ENCODE measurements around the gene PPY.

PPY gene, protein sequence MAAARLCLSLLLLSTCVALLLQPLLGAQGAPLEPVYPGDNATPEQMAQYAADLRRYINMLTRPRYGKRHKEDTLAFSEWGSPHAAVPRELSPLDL

GRCh38 chr17:43942051-43942685 lies at the start of gene PPY:
TSS of gene PPY (minus strand) at chr17:43942476. CDS start at chr17:43941654, 822 bp downstream.
- no peak for DNase-seq
- TF ChIP-seq POLR2A (IDR thresholded peaks at IDR 0.05; ENCODE audit: low read length): no peak

GRCh38 chr17:43988301-43988700 lies 46.0 kb upstream of the PPY start:
- TF ChIP-seq POLR2A (IDR thresholded peaks at IDR 0.05; ENCODE audit: low read length) (no peak), GATA1 (IDR thresholded peaks at IDR 0.05; ENCODE audit: low read depth, low read length) (no peak)
- DNase-seq: no peak

- no peak for TF ChIP-seq POLR2A (IDR thresholded peaks at IDR 0.05; ENCODE audit: low read length)
- TF ChIP-seq GATA1 (IDR thresholded peaks at IDR 0.05; ENCODE audit: low read depth, low read length): no peak
- no peak for DNase-seq
These were observed 45.1 kb upstream of the PPY start for GRCh38 chr17:43987131-43988021.

DNA sequence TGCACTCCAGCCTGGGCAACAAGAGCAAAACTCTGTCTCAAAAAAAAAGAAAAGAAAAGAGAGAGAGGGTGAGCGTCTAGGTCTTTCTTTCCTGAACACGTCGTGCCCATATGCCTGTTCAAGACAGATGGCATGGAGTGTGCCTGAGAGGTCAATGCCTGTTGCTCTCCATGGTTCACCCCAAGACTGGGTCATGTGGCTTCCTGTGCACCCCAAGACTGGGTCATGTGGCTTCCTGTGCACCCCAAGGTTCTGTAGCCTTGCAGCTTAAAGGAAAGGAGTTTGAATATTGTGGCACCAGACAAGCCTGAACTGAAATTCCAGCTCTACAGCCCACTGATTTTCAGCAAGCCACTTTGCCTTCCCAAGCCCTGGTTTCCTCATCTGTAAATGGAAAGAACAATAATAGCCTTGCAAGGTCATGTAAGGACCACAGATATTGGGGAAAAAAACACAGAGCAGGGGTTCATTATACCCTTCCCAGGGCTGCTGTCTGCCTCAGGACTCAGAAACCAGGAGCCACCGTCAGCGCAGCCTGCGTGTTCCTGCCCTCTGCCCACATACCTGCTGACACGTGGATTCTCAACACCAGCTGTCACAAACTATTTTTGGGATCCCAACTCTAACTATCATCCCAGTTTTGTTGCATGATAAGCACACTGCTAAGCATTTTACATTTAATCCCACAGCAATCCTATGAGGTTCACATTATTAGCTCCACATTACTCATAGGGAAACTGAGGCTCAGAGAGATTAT lies 44.1 kb upstream of the PPY start:
- no peak for TF ChIP-seq GATA1 (IDR thresholded peaks at IDR 0.05; ENCODE audit: low read depth, low read length)
- TF ChIP-seq POLR2A (IDR thresholded peaks at IDR 0.05; ENCODE audit: low read length): no peak
- DNase-seq: no peak

DNA sequence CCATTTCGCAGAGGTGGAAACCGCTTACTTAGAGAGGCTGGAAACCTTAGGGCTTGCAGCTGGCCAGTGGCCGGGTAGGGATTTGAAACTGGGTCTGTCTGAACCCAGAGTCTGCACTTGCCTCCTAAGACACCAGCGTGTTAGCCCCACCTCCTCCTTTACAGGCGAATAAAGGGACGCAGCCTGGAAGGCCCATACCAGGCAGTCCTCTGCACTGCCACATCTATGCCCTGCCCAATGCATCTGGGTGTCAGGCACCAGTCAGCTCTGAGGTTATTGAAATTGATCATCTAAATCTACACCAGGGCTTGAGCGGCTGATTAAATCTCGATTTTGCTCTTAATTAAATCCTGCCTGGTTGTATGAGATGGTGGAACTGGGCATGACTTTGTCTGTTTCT lies 42.2 kb upstream of the PPY start:
- no peak for DNase-seq
- TF ChIP-seq POLR2A (IDR thresholded peaks at IDR 0.05; ENCODE audit: low read length) (no peak), GATA1 (IDR thresholded peaks at IDR 0.05; ENCODE audit: low read depth, low read length) (no peak)

- TF ChIP-seq POLR2A (IDR thresholded peaks at IDR 0.05; ENCODE audit: low read length) (no peak), GATA1 (IDR thresholded peaks at IDR 0.05; ENCODE audit: low read depth, low read length) (no peak)
These were observed 41.5 kb upstream of the PPY start for GRCh38 chr17:43983515-43984411.

DNA sequence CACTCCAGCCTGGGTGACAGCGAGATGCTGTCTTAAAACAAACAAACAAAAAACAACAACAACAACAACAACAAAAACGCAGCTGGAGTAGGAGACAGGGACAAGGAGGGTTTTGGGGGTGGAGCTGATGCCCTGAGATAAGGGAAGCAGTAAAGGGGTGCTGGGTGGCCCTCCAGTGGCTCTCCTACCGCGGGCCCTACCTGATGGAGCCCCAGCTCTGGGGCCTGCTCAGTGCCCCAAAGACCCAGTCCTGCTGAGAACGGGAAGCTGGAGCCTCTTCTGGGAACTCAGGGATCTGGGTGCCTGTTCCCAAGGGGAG lies 40.9 kb upstream of the PPY start:
- DNase-seq: no peak
- TF ChIP-seq GATA1 (IDR thresholded peaks at IDR 0.05; ENCODE audit: low read depth, low read length) (no peak), POLR2A (IDR thresholded peaks at IDR 0.05; ENCODE audit: low read length) (no peak)

More at GRCh38 chr17:43983515-43984411, 41.5 kb upstream of the PPY start:
- peak; percentile 53 to 60 for DNase-seq

GRCh38 chr17:43982171-43982570 lies 39.9 kb upstream of the PPY start:
- no peak for TF ChIP-seq POLR2A (IDR thresholded peaks at IDR 0.05; ENCODE audit: low read length)
- no peak for TF ChIP-seq GATA1 (IDR thresholded peaks at IDR 0.05; ENCODE audit: low read depth, low read length)
- no peak for DNase-seq

- DNase-seq: no peak
- TF ChIP-seq GATA1 (IDR thresholded peaks at IDR 0.05; ENCODE audit: low read depth, low read length) (no peak), POLR2A (IDR thresholded peaks at IDR 0.05; ENCODE audit: low read length) (no peak)
These were observed 37.4 kb upstream of the PPY start for GRCh38 chr17:43979671-43980070.

- DNase-seq: no peak
- no peak for TF ChIP-seq GATA1 (IDR thresholded peaks at IDR 0.05; ENCODE audit: low read depth, low read length)
- TF ChIP-seq POLR2A (IDR thresholded peaks at IDR 0.05; ENCODE audit: low read length): no peak
These were observed 36.7 kb upstream of the PPY start for GRCh38 chr17:43979011-43979410.

GRCh38 chr17:43978078-43978477 lies 35.8 kb upstream of the PPY start:
- no peak for DNase-seq
- TF ChIP-seq POLR2A (IDR thresholded peaks at IDR 0.05; ENCODE audit: low read length): no peak
- TF ChIP-seq GATA1 (IDR thresholded peaks at IDR 0.05; ENCODE audit: low read depth, low read length): no peak

DNA sequence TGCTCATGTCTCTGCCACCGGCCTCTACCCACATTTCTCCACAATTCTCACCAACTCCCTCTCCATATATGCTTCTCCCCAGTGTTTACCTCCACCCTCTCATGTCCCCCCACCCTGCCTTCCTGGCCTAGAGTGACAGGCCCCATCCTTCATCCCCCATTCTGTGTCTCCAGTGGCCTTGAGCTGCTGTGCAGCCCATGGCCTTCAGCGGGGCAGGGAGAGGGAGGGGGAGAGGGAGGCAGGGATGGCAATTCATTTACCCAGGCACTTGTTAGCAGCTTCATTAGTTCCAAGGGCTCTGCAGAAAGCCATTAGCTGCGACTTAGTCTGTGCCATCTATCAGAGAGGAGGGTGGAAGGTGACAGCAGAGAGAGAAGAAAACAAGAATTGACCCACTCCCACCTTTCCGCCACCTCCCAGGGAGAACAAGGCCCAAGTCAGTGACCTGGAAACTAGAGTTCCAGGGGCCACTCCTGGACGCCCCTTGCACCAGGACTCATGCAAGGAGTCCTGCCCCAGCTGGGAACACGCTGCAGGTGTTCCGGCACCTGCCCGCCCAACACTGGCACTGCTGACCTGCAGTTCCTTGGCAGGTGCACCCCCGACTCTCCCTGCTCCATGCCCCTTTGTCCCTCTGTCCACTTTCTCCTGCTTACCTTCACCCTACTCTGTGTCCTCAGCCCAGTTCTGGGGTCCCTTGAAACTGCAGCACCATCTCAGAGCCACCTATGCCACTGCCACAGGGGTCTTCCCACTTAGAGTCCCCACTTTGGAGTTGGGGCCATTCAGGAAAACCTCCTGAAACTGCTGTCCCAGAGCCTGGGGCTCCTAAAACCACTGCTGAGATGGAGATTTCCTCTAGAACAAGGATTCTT lies 34.9 kb upstream of the PPY start:
- DNase-seq: no peak
- no peak for TF ChIP-seq POLR2A (IDR thresholded peaks at IDR 0.05; ENCODE audit: low read length)
- TF ChIP-seq GATA1 (IDR thresholded peaks at IDR 0.05; ENCODE audit: low read depth, low read length): no peak

All from erythroblast (primary cell).